ENCODE results near the gene DNAJC17.

The DNAJC17 gene

DNA sequence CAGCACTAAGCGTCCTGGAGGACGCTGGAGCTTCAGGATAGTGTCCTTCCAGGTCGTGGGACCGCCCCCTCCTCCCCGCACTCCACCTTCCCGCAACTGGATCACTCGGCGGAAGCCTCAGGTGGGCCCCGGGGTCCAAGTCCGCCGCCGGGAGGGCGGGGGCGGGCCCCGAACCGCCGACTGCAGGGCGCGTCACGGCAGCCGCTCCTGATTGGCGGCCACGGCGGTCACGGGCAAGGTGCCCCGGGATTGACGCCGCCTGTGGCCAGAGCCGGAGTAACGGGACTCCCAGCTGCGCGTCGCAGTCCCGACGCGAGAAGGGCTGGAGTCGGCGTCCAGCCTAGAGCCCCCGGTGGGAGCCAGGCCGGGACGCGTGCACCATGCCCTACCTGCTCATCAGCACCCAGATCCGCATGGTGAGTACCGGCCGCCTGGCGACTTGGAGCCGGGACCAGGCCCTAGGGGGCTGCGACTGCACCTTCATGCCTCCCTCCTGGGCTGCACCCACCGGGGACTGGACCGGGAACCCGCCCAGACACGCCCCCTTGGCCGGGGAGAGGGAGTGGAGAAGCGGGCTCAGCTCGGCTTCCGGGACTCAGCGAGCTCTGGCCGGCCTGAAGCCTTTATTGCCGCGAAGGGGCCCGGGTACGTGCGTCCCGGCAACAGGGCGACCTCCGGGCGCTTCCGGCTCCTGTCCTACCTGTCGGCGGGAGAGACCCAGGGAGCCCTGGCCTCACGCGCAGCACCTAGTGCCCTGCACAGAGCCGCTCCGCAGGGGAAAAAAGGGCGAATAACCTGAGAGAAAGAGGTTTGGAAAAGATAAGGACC, 43.3 kb downstream of the DNAJC17 start, which contains the start of gene GCHFR:
Gene GCHFR (plus strand): TSS at position 268 of the 828 bp plus-strand sequence. CDS start 113 bp downstream, at position 381.
- no peak for DNase-seq

DNA sequence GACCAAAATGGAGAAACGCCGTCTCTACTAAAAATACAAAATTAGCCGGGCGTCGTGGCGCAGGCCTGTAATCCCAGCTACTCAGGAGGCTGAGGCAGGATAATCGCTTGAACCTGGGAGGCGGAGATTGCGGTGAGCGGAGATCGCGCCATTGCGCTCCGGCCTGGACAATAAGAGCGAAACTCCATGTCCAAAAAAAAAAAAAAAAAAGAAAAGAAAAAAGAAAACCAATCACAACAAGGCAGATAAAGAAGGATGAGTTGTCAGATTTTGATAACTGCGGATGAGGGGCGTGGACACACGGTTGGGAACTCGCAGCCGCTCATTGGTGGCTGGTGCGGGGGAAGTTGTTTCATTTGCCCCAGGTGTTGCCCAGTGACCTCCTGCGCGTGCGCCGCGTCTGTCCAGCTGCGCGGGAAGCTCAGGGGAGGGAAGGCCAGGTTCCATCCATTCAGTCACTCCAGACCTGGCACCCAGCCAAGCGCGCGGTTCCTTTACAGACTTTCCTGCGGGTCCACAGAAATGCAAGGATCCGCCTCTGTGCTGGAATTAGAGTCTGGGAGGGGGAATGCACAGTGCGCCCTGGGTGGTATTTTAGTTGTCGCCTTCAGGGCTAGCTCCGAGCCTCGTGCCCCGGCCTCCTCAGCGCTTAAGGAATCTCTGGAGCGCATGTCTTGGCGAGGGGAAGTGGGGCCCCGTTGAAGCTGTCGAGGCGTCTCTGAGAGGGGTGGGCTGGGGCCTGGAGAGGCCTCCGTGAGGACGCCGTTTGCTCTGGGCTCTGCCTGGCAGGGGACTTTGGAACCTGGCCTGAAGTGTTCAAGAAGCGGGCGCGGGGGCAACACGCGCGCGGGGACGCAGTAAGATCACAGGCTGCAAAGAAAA, 44.1 kb downstream of the DNAJC17 start:
- DNase-seq, result peak; percentile 44

DNA sequence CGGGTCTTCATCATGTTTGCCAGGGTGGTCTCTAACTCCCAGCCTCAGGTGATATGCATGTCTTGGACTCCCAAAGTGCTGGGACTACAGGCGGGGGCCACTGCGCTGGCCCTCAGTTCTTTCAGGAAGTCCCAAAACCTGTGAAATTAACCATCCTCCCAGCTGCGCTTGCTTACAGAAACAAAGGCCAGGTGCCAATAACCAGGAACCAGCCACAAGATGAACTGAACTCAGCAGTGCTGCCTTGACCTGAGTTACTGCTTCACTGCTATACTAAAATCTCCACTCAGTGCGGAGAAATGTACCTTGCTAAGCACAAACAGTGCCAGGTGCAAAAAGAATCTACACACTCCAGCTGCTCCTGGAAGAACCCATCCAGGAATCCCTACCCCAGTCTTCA, 47.3 kb downstream of the DNAJC17 start:
- DNase-seq, result no peak

DNA sequence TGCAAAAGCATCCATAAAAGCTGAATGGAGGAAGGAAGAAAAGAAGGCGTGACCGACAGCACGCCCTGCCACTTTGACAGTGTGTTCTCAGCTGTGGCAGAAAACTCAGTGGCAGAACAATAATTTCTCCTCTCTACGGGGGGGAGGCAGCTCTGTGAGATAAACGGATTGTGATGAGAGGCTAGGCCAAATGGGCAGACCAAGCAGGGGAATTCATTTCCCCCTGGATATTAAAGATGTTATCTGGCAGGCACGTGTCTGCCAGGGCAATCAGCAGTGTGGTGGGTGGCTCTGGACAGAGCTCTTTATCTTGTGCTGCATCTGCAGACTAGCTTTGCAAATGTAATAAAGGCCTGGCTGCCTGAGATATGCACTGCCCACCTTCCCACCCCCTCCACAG, 50.3 kb downstream of the DNAJC17 start:
- DNase-seq, result no peak

DNA sequence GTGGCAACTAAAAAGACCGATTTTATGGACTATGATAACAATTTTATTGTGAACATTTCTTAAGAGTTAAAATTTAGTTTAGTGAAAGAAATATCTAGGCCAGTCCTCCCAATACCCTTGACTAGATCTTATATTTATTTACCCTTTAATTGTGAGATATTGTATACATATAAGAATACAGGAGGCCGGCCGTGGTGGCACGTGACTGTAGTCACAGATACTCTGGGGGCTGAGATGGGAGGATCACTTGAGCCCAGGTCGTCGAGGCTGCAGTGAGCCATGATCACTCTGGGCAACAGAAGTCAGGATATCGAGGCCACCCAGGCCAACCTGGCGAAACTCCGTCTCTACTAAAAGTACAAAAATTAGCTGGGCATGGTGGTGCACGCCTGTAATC, 51.5 kb downstream of the DNAJC17 start:
- DNase-seq, result no peak

DNA sequence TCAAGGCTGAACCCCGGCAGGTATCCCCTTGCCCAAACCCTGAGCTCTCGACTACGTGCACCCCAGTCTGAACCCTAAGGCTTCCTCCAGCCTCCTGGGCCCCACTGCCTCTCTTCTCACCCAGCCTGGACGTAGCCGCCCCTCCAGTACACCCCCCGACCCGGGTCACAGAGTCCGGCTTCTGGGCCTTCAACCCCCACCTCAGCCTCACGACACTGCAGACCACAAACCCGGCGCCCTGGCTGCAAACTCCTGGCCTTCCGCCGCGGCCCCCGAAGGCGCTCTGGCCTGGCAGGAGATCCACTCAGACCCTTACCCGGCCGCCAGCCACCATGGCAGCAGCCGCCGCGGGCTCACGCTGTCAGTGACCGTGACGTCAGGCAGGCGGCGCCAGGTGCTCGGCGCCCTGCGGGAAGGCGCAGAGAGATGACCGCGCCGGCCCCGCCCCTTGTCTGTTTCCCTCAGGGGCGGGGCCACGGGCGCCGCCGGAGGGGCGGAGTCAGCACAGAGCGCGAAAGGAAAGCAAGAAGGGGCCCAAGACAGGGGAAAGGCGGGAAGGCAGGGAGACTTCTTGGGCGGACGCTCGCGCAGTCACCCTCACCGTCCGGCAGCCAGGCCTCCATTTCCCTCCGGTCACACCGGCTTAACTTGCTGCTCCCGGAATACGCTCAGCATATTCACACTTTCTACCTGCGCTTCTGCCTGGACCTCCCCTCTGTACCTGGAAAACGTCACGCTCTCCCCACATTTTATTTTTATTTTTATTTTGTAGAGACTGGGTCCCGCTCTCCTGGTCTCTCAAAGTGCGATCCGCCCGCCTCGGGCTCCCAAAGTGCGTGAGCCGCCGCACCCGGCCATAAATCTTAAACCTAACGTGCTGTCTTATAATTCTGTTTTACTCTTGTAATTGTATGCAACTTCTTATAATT, 52.1 kb downstream of the DNAJC17 start, which contains the start of gene RMDN3:
Gene RMDN3 (minus strand): TSS at position 372 of the 929 bp plus-strand sequence. CDS start 471 bp downstream, outside the sequence.
- peak; percentile 53 for DNase-seq

DNA sequence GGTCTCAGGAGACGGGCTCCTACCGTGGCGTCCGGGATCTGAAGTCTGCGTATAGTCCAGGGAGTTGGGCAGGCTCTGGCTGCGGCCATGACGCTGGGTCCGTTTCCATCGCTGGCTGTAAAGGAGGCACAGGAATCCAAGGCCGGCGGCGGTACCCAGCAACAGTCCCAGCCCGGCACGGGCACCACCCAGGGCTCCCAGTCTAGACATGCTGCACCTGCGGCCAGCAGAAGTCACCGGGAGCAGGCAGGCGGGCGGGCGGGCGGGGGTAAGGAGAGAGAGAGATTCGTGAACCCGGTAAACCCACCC, 52.7 kb downstream of the DNAJC17 start:
- no peak for DNase-seq

DNA sequence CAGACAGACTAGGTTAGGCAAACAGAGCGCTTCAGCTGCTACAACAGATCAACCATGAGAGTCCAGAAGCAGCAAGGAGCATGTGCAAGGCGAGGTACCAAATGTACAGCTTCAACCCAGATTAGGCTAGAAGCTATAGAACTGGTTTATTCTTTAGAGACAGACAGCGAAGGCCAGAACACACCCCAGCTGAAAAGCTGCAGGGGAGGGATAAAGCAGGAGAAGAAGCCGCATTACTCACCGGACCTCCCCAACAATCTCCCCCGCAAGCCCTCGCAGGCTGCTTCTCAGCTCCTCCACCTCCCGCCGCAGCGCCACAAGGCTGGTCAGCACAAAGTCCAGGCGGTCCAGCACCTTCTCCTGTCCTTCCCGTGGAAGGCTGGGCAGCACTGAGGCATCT, 55.5 kb downstream of the DNAJC17 start:
- DNase-seq, result no peak

DNA sequence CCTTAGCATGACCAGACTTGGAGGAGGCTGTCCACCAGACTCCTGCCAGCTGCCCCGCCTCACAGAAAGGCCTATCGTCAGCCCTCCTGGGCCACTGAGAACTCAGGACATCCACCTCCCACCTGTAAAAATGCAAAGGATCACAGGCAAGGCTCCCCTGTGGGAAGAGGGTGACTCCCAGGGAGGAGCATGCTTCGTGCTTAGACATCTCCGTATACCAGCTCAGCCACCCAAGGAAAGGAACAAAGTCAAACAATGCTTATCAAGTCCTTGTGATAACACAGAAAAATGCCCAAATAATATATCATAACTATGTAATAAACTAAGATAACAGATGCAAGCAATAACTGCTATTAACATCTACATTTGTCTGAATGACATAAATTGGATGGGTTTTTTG, 56.4 kb downstream of the DNAJC17 start:
- no peak for DNase-seq

DNA sequence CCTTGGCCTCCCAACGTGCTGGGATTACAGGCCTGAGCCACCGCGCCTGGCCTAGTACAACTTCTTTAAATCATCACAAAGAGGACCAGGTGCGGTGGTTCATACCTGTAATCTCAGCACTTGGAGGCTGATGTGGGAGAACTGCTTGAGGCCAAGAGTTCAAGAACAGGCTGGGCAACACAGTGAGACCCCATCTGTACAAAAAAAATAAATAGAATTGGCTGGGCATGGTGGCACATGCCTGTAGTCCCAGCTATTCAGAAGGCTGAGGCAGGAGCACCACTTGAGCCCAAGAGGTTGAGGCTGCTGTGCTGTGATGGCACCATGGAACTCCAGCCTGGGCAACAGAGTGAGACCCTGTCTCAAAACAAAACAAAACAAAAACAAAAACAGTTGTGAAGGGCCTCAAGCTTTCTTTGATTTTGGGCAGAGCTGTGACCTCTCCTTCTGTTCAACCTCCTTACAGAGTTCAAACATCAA, 58.1 kb downstream of the DNAJC17 start:
- no peak for DNase-seq

DNA sequence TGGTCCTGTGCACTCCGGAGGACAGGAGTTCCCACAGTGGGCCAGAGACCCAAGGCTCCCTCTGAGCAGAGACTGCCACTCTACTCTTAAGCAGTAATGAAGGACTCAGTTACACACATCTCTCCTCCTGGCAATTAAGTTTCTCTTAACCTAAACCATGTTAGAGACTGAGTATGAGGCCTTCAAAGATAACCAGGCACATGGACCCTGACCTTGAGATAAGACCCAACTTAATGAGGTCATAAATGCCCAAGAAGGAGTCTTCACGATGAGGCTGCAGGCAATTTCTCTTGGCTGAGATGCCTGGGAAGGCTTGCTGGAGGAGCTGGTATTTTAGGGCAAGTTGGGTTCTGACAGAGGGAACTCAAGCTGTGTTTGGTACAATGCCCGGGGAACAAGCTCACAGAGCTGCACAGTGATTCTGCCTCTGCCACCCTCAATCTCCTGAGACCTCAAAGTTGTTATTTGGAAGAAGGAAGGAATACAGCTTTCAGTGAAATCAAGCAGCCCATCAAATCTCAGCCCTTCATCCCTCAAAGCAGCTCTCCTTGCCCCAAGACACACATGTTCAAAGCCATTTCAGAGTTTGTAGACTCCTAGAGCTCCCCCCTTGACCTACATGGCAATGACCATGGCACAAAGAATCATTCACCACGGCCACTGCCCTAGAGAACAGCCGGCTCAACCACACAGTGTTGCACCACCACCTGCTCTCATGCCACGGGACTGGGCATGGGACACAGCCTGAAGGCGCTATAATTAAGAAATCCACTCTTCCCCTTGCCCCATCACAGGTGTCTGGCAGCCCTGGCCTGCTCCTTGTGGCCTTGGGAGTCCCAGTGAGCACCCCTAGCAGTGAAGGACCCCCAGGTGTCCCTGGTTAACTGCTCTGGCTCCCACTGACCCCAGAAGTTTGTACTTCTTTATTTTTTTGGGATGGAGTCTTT, 59.3 kb downstream of the DNAJC17 start:
- DNase-seq, result no peak

DNA sequence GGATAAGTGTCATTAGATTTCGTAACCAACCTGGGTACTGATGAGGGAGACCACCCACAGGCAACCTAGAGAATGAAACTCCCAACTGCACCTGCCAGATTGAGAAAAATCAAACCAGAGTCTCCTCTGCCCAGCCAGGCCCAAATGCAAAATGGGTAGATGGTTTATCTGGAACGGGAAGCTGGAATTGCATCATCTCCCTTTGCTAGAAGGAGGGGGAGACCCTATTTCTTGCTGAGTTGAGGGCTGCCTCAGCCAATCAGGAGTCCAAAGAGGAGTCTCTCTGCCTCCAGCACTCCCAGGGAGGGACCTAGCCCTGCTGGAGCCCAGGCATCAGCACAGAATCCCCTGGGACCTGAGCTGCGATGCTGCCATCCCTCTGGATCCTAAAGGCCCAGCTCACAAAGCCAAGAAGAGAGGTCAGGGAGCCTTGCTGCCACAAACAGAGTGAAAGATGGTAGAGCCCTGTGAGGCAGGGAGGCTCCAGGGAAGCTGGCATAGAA, 60.3 kb downstream of the DNAJC17 start:
- no peak for DNase-seq

DNA sequence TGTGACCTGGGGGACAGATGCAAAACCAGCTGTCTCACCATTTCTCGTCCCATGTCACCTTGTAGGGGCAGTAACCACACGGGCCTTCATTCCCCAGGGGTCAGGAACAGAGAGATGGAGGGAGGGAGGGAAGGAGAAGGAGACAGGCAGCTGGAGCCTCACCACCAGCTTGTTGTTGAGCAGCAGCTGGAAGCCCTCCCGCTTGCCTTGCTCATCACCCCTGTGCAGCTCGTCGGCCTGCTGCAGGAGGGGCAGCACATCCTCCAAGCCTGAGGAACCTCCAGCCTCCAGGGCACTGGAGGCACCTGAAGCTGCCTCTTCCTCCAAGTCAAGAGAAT, 62.5 kb downstream of the DNAJC17 start:
- no peak for DNase-seq

DNA sequence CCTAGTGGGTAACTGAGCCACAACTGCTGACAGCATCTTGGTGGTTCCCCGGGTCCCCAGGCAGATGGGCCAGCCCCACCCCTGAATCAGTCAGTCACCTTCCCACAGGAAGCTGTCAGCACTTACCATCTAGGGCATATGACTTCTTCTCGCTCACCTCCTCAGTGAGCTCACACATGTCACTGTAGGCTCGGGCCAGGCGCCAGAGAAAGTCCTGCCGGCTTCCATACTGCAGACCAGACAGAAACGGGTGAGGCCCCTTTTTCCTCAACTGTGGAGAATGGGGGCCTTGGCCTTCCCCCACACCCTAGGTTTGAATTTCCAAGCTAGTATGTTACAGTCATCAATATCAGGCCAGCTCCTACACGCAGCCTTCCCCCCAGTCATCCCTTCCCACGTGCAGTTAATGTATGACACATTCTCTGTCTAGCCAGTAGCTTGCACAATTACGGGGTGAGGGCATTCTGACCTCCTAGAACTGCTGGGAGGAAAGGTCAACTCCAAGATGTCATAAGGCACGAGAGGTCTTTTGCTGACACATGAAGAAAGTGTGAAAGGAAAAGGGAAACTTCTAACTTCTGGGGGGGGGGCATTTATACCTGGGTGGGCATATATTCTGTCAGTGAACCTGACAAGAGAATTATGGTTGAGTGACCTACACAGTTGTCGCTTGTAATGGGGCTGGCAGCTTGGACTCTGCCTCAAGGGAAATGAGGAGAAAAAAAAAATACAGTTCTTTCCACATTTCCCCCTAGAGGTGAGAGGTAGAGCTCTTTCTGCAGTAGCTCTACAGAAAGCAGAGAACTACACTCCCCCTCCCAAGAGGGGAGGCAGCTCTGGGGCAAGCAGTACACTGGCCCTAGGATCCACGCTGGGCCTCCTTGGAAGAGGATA, 63.1 kb downstream of the DNAJC17 start:
- no peak for DNase-seq

DNA sequence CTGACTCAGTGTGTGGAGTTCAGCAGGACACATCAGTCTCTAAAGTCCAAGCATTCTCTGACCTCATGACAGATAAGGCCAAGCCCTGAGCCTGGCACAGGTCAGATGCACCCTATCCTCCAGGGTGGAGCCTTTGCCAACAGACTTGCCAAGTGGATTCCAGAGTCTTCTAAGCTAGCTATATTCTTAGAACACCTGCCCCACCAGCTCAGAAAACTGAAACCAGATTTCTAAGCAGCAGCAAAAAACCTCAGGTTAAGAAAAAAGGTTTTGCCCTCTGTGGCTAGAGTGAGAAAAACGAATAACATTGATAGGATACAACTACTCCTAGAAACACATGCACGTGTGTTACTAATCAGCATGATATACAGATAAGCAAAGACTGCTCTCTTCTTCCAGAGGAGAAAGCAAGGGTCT, 63.8 kb downstream of the DNAJC17 start:
- no peak for DNase-seq

DNA sequence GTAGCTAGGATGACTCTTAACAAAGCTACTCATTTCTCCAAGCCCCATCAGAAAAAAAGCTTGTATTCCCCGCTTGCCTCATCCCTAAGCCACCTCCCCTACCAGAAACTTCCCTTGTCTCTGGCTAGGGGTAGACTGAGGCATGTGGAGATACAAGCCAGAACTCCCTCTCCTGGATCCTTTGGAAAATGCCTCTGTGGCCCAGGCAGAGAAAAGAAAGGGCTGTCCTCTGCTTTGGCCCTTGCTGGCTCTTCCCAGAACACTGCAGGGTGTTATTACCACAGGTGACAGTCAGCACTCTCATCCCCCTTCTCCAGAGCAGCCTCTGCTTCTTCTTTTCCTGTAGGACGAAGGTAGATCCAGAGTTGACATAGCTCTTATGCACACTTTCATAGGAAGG, 67.4 kb downstream of the DNAJC17 start:
- DNase-seq, result no peak

DNA sequence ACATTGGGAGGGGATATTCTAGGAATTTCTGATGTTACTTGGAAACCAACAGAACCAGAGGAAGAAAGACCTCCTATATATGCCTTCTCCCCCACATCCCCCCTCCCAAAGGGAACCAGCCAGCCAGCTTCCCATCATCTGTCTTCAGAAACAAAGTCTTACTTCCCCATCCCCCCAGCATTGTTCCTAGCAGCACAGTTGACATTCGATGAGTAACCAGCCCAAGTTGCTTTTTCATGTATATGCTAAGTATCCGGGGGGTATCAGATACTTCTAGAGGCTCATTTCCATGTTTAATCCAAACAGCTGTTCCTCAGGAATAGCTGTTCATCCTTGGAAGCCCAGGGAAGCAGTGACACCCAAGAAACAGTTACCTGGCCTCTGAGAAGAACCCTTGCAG, 68.2 kb downstream of the DNAJC17 start:
- DNase-seq, result no peak

DNA sequence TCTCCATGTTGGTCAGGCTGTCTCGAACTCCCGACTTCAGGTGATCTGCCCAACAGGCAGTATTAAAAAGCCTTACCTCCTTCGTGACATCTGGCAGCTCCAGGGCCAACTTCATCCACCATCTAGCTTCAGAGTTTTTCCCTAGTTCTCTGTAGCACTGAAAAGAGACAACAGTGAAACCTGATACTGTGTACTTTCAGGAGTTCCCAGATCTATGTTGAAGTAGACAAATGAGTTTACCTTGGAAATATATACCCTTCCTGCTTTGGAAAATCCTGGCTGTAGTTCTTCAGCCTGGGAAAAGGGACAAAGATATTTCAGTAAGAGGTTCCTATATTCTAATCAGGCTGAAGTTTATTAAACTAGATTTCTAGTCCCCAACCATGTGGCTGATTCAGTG, 70.2 kb downstream of the DNAJC17 start:
- no peak for DNase-seq

DNA sequence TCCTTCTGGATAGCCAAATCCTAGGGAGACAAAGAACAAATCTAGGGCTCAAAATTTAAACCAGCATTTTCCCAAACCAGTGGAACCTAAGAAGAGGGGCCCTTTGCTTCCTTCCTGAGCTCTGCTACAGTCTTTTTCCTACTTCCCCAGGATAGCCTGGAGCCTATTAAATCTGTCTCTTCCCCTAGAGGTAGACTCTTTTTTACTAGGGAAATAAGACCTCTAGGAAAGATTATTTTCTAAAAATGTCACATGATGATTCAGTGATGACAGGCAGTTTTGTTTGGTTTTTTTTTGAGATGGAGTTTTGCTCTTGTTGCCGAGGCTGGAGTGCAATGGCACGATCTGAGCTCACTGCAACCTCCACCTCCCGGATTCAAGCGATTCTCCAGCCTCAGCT, 70.7 kb downstream of the DNAJC17 start:
- no peak for DNase-seq

DNA sequence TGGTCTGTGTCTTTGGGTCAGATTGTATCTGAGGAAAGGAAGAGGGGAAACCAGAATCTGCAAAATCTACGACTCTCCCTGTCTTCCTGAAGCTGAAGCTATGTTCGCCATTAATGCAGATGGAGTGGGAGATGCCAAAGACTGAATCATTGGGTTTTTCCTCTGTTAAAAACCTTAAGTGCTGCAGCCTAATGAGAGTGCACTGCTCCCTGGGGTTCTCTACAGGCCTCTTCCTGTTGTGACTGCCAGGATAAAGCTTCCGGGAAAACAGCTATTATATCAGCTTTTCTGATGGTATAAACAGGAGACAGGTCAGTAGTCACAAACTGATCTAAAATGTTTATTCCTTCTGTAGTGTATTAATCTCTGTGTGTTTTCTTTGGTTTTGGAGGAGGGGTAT, 76.2 kb downstream of the DNAJC17 start:
- no peak for DNase-seq

Data from NCI-H2029 treated with DMSO at 0.1 percent for 48 hours (cell line).